Dendritic cell treated with granulocyte-macrophage colony-stimulating factor and Interleukin-4, amounts not matched to agents 40 ng/mL and 50 ng/mL, for 4 days (primary cell): ENCODE measurements around the gene ANKRD44.

Source experiments
- H3K27ac Mint-ChIP-seq: one replicate; pipeline ENCODE4 v1.8.0; 2022; ENCODE audit warnings: mild to moderate bottlenecking, mixed read lengths
- H3K27me3 Mint-ChIP-seq: one replicate; pipeline ENCODE4 v1.8.0; 2022; ENCODE audit warnings: mild to moderate bottlenecking, mixed read lengths
- H3K36me3 Mint-ChIP-seq: one replicate; pipeline ENCODE4 v1.8.0; 2022; ENCODE audit warnings: low read depth, mixed read lengths
- H3K4me1 Mint-ChIP-seq: one replicate; pipeline ENCODE4 v1.8.0; 2022; ENCODE audit warnings: low read depth, mixed read lengths
- H3K4me3 Mint-ChIP-seq: one replicate; pipeline ENCODE4 v1.8.0; 2022; ENCODE audit warnings: mild to moderate bottlenecking, moderate library complexity, mixed read lengths
- H3K9me3 Mint-ChIP-seq: one replicate; pipeline ENCODE4 v1.8.0; 2022; ENCODE audit warnings: mixed read lengths
- intact Hi-C: fragments of 100-400 bp; cut with micrococcal nuclease; formaldehyde crosslinking; loops from one replicate; pipeline ENCODE4 v1.15.0; 2022

Gene ANKRD44

DNA sequence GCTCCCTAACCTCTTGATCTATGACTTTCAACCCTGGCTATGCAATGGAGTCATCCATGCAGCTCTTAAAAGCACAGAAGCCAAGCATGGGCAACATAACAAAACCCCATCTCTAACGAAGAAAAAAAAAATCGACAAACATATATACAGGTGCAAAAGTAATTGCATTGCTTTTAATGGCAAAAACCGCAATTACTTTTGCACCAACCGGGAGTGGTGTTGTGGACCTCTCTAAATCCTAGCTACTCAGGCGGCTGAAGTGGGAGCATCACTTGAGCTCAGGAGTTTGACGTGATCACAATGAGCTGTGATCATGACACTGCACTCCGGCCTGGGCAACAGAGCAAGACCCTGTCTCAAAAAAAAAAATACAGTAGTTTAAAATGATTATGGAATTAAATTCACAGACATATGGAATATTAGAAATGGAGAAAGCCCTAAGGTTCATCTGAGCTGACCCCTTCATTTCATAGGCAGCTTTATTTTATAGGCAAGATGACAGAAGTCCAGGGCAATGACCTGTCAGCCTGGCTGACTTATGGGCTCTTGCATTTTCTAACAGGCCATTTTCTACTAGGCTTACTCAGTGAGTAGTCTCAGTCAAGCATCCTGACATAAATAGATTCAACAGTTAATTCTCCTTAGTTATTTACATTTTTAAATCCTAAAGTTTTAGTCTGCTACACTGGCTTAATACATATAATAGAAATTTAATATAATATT, 183.8 kb downstream of the ANKRD44 start:
- intact Hi-C loops = loop anchor here (5.0 kb wide), 1 partner anchor 41 kb away; no protein-coding TSS in a partner anchor
- Mint-ChIP-seq H3K36me3 (peaks cover 73% of the 10 kb centered on the region), H3K4me1 (peaks cover 20% of the 10 kb centered on the region), H3K27ac (no peak overlapping the region), H3K9me3 (no peaks in the 10 kb centered on the region), H3K4me3 (no peak overlapping the region), H3K27me3 (no peaks in the 10 kb centered on the region)

DNA sequence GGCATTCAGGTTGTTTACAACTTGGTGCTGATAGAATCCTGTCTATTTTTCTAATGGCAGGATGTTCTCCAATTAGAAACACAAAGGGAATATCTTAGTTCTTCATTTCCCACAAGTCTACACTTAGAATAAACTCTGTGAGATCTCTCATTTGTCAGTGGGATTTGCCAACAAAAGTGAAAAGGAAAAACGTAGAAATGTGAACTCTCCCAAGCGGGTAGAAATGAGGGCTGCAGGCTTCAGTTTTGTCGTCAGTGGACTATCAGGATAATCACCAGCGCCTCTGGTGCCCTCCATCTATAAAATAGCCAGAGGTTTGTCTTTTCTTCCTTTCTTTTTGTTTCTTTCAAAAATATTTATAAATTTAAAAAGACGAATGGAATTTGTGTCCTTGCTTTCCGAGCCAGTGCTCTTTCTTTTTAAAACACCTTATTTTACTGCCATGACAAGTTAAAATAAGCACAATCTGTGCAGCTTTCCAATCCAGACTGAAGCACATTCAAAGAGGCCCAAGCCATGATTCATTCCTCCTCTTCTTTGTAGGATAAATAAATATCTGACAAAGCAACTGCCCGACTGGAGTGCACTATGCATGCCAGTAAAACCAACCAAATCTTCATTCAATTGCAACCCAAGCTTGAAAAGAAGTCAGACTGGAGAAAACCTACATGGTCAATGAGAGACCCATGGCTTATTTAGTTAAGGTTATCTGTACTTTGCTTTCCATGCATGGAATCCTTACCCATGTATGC, 185.8 kb downstream of the ANKRD44 start:
- Mint-ChIP-seq H3K9me3 (no peaks in the 10 kb centered on the region), H3K36me3 (peaks cover 87% of the 10 kb centered on the region), H3K27me3 (no peaks in the 10 kb centered on the region), H3K27ac (no peak overlapping the region), H3K4me3 (no peak overlapping the region), H3K4me1 (peaks cover 12% of the 10 kb centered on the region)
- intact Hi-C loops = loop anchor here (5.0 kb wide), 1 partner anchor 42 kb away; no protein-coding TSS in a partner anchor

DNA sequence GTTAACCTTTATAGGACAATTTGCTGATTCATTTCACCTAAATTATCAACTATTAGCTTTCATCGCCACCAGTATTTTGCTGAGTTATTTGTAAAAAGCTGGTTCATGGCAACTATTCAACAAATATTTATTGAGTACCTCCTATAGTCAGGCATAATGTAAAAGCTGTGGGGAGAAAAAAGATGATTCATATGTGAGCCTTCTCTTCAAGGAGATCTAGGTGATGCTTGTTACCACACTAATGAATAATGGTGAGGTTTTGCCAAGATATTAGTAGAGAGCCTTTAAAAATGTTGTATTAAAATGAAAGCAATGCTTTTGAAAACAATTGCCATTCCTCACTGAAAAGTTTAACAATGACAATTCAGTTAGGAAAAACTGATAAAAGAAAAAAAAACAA, 187.8 kb downstream of the ANKRD44 start:
- peaks cover 92% of the 10 kb centered on the region for H3K36me3 Mint-ChIP-seq
- no peaks in the 10 kb centered on the region for H3K27me3 Mint-ChIP-seq
- peaks cover 11% of the 10 kb centered on the region for H3K4me1 Mint-ChIP-seq
- H3K27ac Mint-ChIP-seq = no peak overlapping the region
- intact Hi-C loops = no loop called here
- no peak overlapping the region for H3K4me3 Mint-ChIP-seq
- H3K9me3 Mint-ChIP-seq = no peaks in the 10 kb centered on the region

DNA sequence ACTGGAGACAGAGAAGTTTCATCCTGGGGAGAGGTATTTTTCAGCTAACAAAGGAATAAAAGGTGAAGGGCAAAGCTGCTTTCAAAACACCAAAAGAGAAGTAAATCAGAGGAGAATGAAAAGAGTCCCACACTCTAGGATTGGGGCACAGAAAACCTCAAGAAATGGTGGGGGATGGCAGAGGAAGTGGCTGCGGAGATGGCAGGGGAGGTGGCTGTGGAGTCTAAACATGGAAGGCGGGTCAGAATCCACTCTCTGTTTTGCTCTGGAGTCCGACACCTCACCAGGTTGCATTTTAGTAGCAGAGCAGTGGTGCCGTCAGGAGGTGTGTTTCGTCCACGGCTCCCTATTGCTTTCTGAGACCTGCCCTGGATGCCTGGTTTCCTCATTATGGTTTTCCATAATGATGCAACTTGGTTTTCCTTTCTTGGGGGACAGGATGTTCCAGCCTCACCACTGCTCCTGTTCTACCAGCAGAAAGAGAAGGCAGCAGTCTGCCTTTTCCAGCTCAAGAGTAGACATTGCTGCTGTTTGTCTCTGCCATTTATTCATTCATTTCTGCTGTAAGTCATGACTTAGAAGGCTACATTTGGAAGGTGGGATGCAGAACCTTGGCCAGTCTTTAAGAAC, 188.7 kb downstream of the ANKRD44 start:
- H3K4me3 Mint-ChIP-seq = no peak overlapping the region
- H3K9me3 Mint-ChIP-seq = no peaks in the 10 kb centered on the region
- peaks cover 8% of the 10 kb centered on the region for H3K4me1 Mint-ChIP-seq
- H3K27ac Mint-ChIP-seq = no peak overlapping the region
- H3K27me3 Mint-ChIP-seq = no peaks in the 10 kb centered on the region
- intact Hi-C loops = no loop called here
- peaks cover 96% of the 10 kb centered on the region for H3K36me3 Mint-ChIP-seq

DNA sequence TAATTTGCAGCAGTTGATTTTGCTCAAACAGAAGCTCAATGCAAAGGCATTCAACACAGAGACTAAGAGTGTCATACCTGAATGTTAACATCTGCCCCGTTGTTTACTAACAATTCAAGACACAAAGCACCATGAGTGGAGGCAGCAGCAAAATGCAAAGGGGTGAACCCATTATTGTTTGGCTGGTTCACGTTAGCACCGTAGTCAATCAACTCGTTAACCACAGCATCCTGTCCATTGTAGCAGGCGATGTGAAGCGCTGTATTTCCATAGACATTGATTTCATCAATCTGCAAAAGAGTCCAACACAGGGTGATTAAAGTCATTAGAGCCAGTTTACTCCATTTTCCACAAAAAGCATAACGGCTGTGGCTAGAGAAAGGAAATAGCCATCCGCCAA, 189.3 kb downstream of the ANKRD44 start:
- Mint-ChIP-seq H3K36me3 (peaks cover 96% of the 10 kb centered on the region), H3K4me1 (peaks cover 13% of the 10 kb centered on the region), H3K27me3 (no peaks in the 10 kb centered on the region), H3K27ac (no peak overlapping the region), H3K9me3 (no peaks in the 10 kb centered on the region), H3K4me3 (no peak overlapping the region)
- intact Hi-C loops = no loop called here

DNA sequence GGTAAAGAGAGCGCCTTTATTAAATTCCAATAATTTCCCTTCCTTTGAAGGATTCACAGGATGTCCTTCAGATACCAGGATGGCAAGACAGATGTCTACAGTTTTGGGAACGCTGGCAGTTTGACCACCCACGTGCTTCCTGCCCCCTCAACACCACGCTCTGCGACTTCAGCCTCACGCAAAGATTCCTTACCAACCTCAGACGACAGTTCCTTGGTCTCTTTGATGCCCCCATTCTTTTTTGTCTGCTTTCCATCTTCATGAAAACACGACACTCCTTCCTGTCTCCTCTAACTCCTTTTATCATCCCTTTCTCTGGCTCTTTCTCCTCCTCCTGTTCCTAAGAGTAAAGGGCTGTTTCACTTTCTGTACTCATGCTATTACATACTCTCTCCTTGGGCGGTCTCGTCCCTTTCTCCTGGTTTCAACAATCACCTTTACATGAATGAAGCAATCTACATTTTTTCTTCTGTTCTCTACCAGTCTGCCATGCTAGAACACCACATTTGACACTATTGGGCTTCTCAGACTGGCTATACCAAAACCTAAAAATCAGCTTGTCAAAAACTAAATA, 194.2 kb downstream of the ANKRD44 start:
- no peaks in the 10 kb centered on the region for H3K9me3 Mint-ChIP-seq

DNA sequence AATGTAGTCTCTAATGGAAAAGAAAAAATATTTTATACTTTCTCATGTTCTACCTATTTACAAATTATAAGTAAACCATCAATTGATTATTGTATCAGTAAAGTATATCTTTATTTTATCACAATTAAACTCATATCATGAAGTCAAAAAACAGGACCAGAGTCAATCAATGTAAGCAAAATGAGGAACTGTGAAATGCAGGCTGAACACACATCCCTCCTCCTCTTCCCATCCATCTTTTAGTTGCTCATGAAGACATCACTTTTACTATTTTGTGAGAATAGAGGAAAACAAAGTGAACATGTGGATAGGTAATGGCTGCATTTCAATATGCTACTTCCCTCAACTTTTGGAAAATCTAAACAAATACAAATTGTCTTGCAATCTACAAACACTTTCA, 195.3 kb downstream of the ANKRD44 start:
- peaks cover 63% of the 10 kb centered on the region for H3K36me3 Mint-ChIP-seq
- no peak overlapping the region for H3K4me3 Mint-ChIP-seq
- peaks cover 19% of the 10 kb centered on the region for H3K4me1 Mint-ChIP-seq
- no peaks in the 10 kb centered on the region for H3K27me3 Mint-ChIP-seq
- no peaks in the 10 kb centered on the region for H3K9me3 Mint-ChIP-seq
- intact Hi-C loops = loop anchor here (2.0 kb wide), 1 partner anchor 195 kb away; the partner anchor contains the start of gene ANKRD44
- H3K27ac Mint-ChIP-seq = no peak overlapping the region

More for the DNA sequence above, 194.2 kb downstream of the ANKRD44 start:
- Mint-ChIP-seq H3K27me3 (no peaks in the 10 kb centered on the region), H3K4me1 (peaks cover 19% of the 10 kb centered on the region), H3K27ac (peak overlapping the region; percentile 0), H3K4me3 (no peak overlapping the region), H3K36me3 (peaks cover 67% of the 10 kb centered on the region)
- intact Hi-C loops = no loop called here

DNA sequence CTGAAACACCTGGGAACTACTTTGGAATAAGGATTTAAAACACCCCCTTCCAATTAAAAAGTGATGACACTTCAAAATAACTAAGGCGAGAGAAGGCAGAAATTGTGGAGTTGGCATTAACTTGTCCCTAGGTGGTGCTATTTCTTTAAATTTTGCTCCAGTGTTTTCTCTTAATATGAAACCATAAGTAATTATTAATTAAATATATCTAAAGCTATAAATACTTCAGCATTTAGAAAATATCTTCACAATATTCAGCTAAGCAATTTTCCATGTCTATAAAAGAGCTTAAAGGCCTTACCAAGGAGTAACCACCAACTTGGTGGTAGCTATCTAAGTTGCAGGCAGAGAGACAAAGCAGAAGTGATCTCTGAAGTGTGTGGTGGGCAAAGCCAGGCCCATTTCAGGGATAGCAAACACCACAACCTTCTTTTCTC, 197.3 kb downstream of the ANKRD44 start:
- no peaks in the 10 kb centered on the region for H3K9me3 Mint-ChIP-seq
- H3K27me3 Mint-ChIP-seq = no peaks in the 10 kb centered on the region
- peaks cover 59% of the 10 kb centered on the region for H3K36me3 Mint-ChIP-seq
- H3K4me3 Mint-ChIP-seq = no peak overlapping the region
- intact Hi-C loops = loop anchor here (2.0 to 5.0 kb wide), 2 partner anchors 56 to 264 kb away; no protein-coding TSS in a partner anchor
- peaks cover 25% of the 10 kb centered on the region for H3K4me1 Mint-ChIP-seq
- no peak overlapping the region for H3K27ac Mint-ChIP-seq

DNA sequence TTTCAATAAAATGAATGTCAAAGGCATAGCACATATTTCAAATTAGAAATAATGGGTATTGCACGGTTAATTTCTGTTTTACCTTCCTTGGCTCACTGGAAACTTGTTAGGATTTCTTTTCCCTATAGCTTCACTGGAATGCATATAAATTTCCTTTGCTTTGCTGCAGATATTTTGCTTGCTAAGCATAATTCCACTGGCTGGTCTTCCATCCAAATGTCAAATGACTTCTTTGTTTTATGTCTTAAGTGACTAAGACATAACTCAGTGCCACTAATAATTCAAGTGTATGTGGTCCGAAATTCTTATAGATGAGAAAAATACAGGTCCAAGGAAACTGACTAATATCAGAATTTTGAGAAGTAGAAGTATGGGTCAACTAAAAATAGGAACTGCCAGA, 201.3 kb downstream of the ANKRD44 start:
- Mint-ChIP-seq H3K36me3 (peaks cover 57% of the 10 kb centered on the region), H3K4me1 (peaks cover 16% of the 10 kb centered on the region), H3K27me3 (no peaks in the 10 kb centered on the region), H3K27ac (no peak overlapping the region), H3K9me3 (no peaks in the 10 kb centered on the region), H3K4me3 (no peak overlapping the region)
- intact Hi-C loops = no loop called here

DNA sequence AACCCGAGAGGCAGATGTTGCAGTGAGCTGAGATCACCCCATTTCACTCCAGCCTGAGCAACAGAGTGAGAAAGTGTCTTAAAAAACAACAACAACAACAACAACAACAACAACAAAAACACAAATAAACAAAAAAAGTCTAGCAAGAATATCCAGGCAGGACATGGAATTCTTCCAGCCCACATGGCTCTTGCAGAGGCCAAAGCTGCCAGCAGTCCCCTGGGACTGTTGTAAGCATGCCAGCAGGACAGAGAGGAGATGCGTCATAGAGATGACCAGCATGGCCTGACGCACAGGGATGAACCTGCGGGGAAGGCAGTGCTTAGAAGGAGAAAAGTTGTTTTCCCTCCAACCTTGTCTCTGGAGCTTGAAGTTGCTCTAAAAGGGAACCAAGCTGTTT, 201.8 kb downstream of the ANKRD44 start:
- H3K27me3 Mint-ChIP-seq = no peaks in the 10 kb centered on the region
- H3K4me3 Mint-ChIP-seq = no peak overlapping the region
- no peaks in the 10 kb centered on the region for H3K9me3 Mint-ChIP-seq
- peaks cover 16% of the 10 kb centered on the region for H3K4me1 Mint-ChIP-seq
- peaks cover 61% of the 10 kb centered on the region for H3K36me3 Mint-ChIP-seq
- peak overlapping the region; percentile 68 for H3K27ac Mint-ChIP-seq
- intact Hi-C loops = no loop called here

DNA sequence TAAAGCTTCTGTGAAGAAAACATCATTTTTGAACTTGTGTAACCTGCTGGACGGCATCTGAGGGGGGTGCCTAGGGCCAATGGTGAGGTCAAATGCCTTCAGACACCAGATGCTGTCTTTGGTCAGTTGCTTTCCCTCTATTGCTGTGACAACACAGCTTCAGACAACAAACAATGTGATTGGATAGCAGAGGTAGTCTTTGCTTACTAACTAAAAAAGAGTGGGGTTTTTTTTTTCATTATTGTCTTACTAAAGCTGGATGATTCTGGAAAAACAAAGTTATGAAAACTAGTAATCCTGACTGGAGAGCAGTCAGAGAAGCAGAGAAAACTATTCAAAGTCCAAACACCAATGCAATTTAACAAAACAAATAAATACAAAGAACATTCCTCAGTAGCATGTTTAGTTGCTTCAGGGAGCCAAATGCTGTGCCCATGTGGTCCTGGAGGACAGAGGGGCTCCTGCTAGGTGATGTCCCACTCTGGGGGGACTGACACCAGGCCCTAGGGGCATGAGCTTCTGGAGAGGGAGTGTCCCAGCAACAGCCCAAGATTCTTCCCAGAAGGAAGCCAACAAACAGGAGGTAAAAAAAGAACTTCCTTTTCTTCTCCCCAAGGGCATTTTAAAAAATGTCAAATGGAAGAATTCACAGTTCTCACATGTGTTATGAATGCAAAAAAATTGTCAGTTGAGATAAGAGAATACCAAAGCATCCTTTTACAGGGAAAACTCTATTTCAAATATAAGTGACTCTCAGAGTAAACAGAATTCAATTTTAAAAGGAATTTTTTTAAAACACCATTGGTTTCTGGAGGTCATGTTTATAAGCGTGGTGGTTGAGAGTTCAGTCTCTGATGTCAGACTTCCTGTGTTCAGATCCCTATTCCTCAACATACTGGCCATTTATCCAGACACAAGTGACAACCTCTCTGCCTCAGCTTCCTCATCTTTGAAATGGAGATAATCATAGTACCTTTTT, 203.0 kb downstream of the ANKRD44 start:
- Mint-ChIP-seq H3K27me3 (no peaks in the 10 kb centered on the region), H3K36me3 (peaks cover 72% of the 10 kb centered on the region), H3K27ac (peak overlapping the region; percentile 78)

DNA sequence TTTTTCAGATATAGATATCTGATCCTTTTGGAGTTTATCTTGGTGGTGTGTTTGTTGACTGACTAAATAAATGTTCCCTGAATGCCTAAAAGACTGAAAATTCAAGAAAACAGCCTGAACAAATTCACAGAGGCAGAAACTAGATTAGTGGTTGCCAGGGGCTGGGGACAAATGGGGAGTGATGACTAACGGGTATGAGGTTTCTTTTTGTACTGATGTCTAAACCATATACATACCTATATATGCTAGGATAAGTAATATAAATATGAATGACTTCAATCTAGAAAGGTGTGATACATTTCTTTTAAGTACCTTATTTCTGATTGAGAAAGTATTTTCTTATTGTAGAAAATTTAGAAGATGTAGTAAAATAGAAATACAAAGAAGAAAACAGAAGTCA, 207.2 kb downstream of the ANKRD44 start:
- Mint-ChIP-seq H3K27me3 (no peaks in the 10 kb centered on the region), H3K27ac (no peak overlapping the region), H3K4me1 (peaks cover 10% of the 10 kb centered on the region), H3K36me3 (peaks cover 91% of the 10 kb centered on the region), H3K4me3 (no peak overlapping the region), H3K9me3 (no peaks in the 10 kb centered on the region)
- intact Hi-C loops = no loop called here

More for the DNA sequence above, 203.0 kb downstream of the ANKRD44 start:
- intact Hi-C loops = no loop called here
- no peak overlapping the region for H3K4me3 Mint-ChIP-seq
- H3K9me3 Mint-ChIP-seq = no peaks in the 10 kb centered on the region
- peaks cover 16% of the 10 kb centered on the region for H3K4me1 Mint-ChIP-seq

DNA sequence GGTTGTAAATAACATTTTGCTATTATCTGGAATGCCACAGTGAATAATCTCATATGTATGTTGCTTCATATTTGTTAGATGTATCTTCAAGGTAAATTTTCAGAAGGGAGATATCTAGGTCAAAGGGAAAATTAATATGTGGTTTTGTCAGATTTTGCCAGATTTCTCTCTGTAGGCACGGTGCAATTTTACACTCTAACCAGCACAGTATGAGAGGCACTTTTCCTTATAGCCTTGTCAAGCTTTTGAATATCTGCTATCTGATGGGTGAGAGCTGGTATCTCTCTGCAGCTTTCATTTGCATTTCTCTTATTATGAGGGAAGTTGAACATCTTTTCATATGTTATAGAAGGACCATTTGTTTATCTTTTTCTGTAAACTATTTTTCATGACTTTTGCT, 208.3 kb downstream of the ANKRD44 start:
- peaks cover 2% of the 10 kb centered on the region for H3K4me1 Mint-ChIP-seq
- H3K27ac Mint-ChIP-seq = no peak overlapping the region
- intact Hi-C loops = no loop called here
- no peak overlapping the region for H3K4me3 Mint-ChIP-seq
- H3K27me3 Mint-ChIP-seq = no peaks in the 10 kb centered on the region
- peaks cover 95% of the 10 kb centered on the region for H3K36me3 Mint-ChIP-seq
- no peaks in the 10 kb centered on the region for H3K9me3 Mint-ChIP-seq
